ENCODE results near the gene ACBD7.
A peak's percentile ranks its signal among the peaks of the same experiment; 100 is the strongest.

The ACBD7 gene

GRCh38 chr10:15088428-15089261 lies at the start of gene ACBD7:
TSS of gene ACBD7 (minus strand) at chr10:15088776. CDS start at chr10:15088728, 48 bp downstream.
- peak; percentile 75 for DNase-seq

- no peak for DNase-seq
These were observed 49.1 kb upstream of the ACBD7 start for GRCh38 chr10:15137636-15138035.

GRCh38 chr10:15137036-15137359 lies 48.4 kb upstream of the ACBD7 start:
- no peak for DNase-seq

- DNase-seq: no peak
These were observed 47.8 kb upstream of the ACBD7 start for GRCh38 chr10:15136129-15137035.

GRCh38 chr10:15131330-15131729 lies 42.8 kb upstream of the ACBD7 start:
- no peak for DNase-seq

- DNase-seq: no peak
These were observed 36.3 kb upstream of the ACBD7 start for GRCh38 chr10:15124908-15125307.

GRCh38 chr10:15124190-15124589 lies 35.6 kb upstream of the ACBD7 start:
- DNase-seq: no peak

- no peak for DNase-seq
These were observed 35.2 kb upstream of the ACBD7 start for GRCh38 chr10:15123749-15124184.

GRCh38 chr10:15122477-15123030 lies 34.0 kb upstream of the ACBD7 start:
- DNase-seq: no peak

GRCh38 chr10:15121707-15122106 lies 33.1 kb upstream of the ACBD7 start:
- DNase-seq: no peak

GRCh38 chr10:15120523-15120922 lies 31.9 kb upstream of the ACBD7 start:
- DNase-seq: no peak

- no peak for DNase-seq
These were observed 30.0 kb upstream of the ACBD7 start for GRCh38 chr10:15118615-15119014.

- no peak for DNase-seq
These were observed 27.6 kb upstream of the ACBD7 start for GRCh38 chr10:15116225-15116624.

GRCh38 chr10:15113766-15114165 lies 25.2 kb upstream of the ACBD7 start:
- no peak for DNase-seq

GRCh38 chr10:15112657-15113056 lies 24.1 kb upstream of the ACBD7 start:
- DNase-seq: no peak

- DNase-seq: no peak
These were observed 17.9 kb upstream of the ACBD7 start for GRCh38 chr10:15106352-15107013.

GRCh38 chr10:15103513-15103912 lies 14.9 kb upstream of the ACBD7 start:
- no peak for DNase-seq

GRCh38 chr10:15099886-15100285 lies 11.3 kb upstream of the ACBD7 start:
- DNase-seq: no peak

GRCh38 chr10:15097011-15097812 lies 8.6 kb upstream of the ACBD7 start, which contains the start of gene RPP38:
TSS of gene RPP38 (plus strand) at chr10:15097355. CDS start at chr10:15103315, 5,960 bp downstream.
- peak; percentile 89 for DNase-seq

GRCh38 chr10:15096661-15097010 lies 8.1 kb upstream of the ACBD7 start:
- DNase-seq: no peak

- DNase-seq: no peak
These were observed 4.4 kb upstream of the ACBD7 start for GRCh38 chr10:15092855-15093408.

- no peak for DNase-seq
These were observed 2.8 kb upstream of the ACBD7 start for GRCh38 chr10:15091418-15091817.
